Placental epithelial cell (primary cell): ENCODE results near the gene NEIL1. TPM values are rescaled to one million over a fixed set of nuclear protein-coding genes. Genes with fewer than 3 reads are reported as not detected.

Experiments
- total RNA-seq: library from RNA; depleted of rRNA; stranded (reverse); fragments of >200 nt; gene quantifications from 2 replicates; pipeline ENCODE4 v1.2.3, GENCODE V29; 2012

The NEIL1 gene
- 6.6 and 24.7 TPM in 2 replicates for total RNA-seq

DNA sequence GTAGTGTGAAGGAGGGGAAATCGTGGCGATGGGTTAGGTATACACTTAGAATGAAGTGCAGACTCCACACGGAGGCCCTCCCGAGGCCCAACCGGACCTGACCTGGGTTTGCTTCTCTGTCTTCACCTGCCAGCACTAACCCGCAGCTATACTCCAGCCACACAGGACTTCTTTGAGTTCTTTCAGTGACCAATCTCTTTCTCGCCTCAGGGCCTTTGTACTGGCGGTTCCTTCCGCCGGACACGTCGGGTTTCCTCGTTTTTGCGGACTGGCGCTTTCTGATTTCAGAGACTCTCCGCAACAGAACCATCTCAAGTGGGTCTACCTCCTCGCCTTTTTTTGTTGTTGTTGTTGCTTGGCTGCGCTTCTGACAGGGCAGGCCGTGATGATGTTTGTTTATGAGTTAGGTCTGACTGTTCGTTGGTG, at the start of gene NEIL1:
Gene NEIL1 (plus strand): TSS at position 244 of the 426 bp plus-strand sequence. CDS start 1,867 bp downstream, outside the sequence.

DNA sequence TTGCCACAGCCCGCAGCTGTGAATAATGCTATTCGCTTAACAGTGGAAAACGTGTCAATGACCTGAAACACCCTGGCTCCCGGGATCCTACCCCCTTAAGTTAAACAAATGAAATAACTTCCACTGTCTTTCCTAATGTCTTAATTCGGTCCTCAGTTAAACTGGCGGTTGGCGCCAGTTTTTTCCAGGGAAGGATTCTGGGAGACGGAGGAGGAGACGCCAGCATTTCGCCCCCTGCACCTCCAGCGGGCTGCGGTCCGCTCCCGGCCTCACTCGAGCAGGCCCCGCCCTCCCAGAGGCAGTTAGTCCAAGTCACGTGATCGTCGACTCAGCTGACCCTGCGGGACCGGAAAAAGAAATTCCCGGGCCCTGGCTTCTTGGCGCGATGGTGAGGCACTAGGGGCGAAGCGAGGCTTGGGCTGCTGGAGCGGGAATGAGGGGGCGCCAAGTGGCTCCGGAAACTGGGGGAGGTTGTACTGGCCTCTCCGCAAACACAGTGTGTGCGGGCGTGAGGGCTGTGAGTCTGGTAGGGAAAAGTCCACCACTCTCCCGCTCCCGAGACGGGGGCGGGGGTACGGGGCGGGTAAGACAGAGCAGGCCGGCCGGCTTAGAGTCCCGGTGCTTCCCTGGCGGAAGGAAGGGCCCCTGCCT, 11.0 kb upstream of the NEIL1 start, which contains the start of gene COMMD4:
Gene COMMD4 (plus strand): TSS at position 359 of the 651 bp plus-strand sequence. CDS start 27 bp downstream, at position 386.

DNA sequence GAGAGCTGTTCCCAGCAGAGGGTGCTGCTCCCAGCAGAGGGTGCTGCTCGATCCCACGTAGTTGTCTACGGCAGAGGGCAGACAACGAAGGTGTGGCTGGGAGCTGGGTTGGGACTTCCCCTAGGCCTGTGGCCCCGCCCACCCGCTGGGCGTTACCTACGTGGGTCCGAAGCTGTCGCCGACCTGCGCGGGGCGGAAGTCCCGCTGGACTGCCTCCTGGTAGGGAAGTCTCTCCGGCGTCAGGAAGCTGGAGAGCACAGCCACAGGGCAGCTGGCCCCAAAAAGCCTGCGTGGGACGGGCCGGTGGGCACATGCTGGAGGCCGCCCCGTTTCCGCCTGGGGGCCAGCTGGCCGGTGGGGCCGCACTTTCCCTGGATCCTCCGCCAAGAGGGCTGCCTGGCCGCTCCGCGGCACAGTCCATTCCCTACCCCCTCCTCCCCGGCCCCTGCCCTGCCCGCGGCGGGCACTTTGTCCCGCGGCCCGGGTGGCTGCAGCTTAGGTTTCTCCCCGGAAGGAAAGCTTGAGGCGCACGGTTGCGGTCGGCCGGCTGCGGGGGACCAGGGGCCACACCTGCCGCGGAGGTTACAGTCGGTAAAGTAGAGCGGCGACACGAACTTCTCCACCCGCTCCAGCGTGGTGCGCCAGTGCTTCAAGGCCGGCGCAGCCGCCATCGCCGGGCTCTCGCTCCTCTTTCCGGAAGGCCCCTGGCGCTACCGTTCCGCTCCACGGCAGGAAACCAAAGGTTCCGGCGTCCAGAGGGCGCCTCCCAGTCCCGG, 21.3 kb downstream of the NEIL1 start, which contains the start of gene MAN2C1:
Gene MAN2C1 (minus strand): TSS at position 695 of the 776 bp plus-strand sequence. CDS start 24 bp downstream, at position 671.

Other genes starting within 250 kb of the NEIL1 start
- 13.1 and 14.5 TPM in 2 replicates for gene C15orf39, start 145.2 kb upstream of the NEIL1 start, total RNA-seq
- not detected in 2 replicates for gene GOLGA6C, start 88.7 kb upstream of the NEIL1 start, total RNA-seq
- gene GOLGA6D, start 64.2 kb upstream of the NEIL1 start, total RNA-seq: not detected in 2 replicates
- 45.5 and 76.9 TPM in 2 replicates for gene COMMD4, start 11.0 kb upstream of the NEIL1 start, total RNA-seq
- gene MAN2C1, start 21.6 kb downstream of the NEIL1 start, total RNA-seq: 99.9 and 144 TPM in 2 replicates
- 35.3 and 43.7 TPM in 2 replicates for gene SIN3A, start 104.7 kb downstream of the NEIL1 start, total RNA-seq
- 18.4 and 20.8 TPM in 2 replicates for gene PTPN9, start 232.3 kb downstream of the NEIL1 start, total RNA-seq